ENCODE data around the gene DEPP1. TPM values are rescaled to one million over a fixed set of nuclear protein-coding genes. Genes with fewer than 3 reads are reported as not detected.

The DEPP1 gene
- total RNA-seq, 1 donor from 2014 or later: 190 TPM

DNA sequence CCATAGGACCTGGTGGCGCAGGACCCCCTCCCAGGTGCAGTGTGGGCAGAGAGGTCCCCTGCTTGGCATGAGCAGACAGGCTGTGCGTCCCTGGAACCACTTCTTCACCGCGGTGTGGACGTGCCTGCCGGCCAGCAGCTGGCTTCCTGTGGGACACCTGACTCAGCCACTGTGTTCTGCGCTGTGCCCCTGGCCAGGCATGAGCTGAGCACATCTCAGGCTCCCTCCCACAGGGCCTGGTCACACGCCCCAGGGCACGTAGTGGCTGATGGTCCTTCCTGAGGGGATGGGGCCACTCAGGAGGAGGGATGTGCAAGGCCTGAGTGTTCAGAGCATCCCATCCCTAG lies 3.5 kb upstream of the DEPP1 start:
- no peak for ATAC-seq
- intact Hi-C loops (cut with DNase I): no loop called here
- DNase-seq (ENCODE audit: low spot score): peak; percentile 62

DNA sequence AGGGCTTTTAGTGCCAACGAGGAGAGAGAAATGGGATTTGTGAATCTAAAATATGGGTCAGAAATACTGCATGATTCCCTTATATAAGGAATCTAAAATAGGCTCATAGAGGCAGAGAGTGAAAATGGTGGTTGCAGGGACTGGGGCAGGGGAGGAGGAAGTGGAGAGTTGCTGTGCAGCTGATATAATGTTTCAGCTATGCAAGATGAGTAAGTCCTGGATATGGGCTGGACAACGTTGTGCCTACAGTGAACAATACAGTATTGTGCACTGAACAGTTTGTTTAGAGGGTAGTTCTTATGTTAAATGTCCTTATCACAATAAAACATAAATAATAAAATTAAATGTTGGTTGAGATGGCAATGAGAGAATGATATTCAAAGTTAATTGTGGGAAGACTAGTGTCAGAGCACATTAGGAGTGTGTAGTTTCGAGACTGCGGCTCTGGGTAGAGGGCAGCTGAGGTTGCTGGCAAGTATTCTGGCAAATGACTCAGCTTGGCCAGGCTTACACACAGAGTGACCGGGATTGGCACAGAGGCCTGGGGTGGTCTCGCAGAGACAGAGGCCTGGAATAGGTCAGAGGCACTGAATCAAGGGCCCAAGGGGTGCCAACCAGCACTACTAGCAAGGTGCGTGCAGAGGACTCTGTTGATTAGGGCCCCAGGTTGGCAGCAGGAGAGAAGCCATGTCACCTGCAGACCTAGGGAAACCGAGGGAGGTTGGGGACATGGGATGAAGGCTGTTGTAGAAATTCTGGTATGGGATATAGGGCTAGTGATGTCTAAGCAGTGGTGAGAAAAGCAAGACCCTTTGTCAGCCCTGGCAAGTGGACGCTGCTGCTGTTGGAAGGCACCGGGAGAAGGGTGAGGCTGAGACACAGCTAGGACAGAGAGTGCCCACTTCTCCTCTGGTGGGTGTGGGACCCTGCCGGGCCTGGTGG lies 2.8 kb upstream of the DEPP1 start:
- intact Hi-C loops (cut with DNase I): loop anchor here (2.0 kb wide), 1 partner anchor 19 kb away; the partner anchor contains the start of gene ZNF22
- ATAC-seq (no peak), DNase-seq (ENCODE audit: low spot score) (peak; percentile 62)

- ATAC-seq (no peak), DNase-seq (ENCODE audit: low spot score) (peak; percentile 65)
- intact Hi-C loops (cut with DNase I): loop anchor here (2.0 kb wide), 1 partner anchor 20 kb away; the partner anchor contains the start of gene ZNF22
These were observed 1.9 kb upstream of the DEPP1 start for GRCh38 chr10:44980309-44981171.

- DNase-seq (ENCODE audit: low spot score) (peak; percentile 55), ATAC-seq (no peak)
- intact Hi-C loops (cut with DNase I): loop anchor here (2.0 kb wide), 1 partner anchor 21 kb away; the partner anchor contains the start of gene ZNF22
These were observed 927 bp upstream of the DEPP1 start for GRCh38 chr10:44979281-44980191.

DNA sequence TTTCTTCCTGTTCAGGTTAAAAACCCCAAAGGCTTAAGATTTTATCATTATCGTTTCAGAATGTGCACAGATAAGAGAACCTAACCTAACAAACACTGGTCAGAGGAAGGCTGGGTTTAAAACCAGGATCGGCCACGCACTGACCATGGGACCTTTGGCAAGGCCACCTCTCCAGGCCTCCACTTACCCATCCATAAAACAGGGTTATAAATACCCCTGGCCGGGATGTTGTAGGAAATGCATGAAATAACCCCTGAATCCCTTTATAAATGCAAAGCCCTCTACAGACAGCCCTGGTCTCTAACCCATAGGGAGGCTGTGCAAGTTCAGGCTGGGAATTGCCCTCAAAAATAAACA lies 418 bp downstream of the DEPP1 start:
- intact Hi-C loops (cut with DNase I): no loop called here
- ATAC-seq (no peak), DNase-seq (ENCODE audit: low spot score) (no peak)

DNA sequence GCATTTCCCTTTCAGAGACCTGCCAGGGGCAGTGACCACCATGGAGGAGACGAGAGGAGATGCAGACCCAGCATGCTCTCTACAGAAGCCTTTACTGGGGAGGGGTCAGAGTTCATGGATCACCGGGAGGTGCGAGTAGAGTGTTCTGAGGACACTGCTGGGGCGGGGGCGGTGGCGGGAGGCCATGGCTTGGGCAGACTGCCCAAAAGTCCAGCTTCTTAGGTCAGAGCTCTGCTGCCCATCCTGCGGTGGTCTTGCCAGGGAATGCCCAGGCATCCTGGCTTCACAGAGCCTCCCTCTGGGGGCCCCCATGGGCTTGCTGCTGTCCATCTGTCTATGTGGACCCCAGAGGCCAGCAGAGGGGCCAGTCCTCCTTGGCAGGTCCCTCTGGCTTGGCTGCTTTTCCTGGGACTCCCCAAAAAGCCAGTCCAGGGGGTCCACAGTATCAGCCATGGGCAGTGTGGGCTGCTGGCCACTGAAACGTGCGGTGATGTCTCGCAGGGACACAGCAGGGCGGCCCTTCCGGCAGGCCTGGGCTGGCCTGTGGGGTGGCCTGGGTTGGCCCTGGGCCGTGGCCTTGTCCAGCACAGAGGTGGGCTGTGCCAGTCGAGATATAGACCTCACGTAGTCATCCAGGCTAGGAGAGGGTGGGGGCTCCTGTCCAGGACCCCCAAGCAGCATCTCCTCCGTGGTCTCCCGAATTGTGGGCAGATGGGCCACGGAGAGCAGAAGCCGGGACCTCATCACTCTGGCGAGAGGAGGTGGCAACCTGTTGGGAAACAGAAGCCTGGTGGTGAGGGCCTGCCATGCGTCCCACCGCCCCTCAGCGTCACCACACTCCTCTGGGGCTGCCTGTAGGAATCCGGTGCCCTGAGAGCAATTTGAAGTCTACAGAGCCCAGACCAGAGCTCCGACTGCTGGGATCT lies 1.1 kb downstream of the DEPP1 start:
- DNase-seq (ENCODE audit: low spot score): peak; percentile 70
- intact Hi-C loops (cut with DNase I): no loop called here
- no peak for ATAC-seq

GRCh38 chr10:44976352-44977198 lies 2.0 kb downstream of the DEPP1 start:
- ATAC-seq (peak; percentile 1), DNase-seq (ENCODE audit: low spot score) (peak; percentile 69)
- intact Hi-C loops (cut with DNase I): no loop called here

DNA sequence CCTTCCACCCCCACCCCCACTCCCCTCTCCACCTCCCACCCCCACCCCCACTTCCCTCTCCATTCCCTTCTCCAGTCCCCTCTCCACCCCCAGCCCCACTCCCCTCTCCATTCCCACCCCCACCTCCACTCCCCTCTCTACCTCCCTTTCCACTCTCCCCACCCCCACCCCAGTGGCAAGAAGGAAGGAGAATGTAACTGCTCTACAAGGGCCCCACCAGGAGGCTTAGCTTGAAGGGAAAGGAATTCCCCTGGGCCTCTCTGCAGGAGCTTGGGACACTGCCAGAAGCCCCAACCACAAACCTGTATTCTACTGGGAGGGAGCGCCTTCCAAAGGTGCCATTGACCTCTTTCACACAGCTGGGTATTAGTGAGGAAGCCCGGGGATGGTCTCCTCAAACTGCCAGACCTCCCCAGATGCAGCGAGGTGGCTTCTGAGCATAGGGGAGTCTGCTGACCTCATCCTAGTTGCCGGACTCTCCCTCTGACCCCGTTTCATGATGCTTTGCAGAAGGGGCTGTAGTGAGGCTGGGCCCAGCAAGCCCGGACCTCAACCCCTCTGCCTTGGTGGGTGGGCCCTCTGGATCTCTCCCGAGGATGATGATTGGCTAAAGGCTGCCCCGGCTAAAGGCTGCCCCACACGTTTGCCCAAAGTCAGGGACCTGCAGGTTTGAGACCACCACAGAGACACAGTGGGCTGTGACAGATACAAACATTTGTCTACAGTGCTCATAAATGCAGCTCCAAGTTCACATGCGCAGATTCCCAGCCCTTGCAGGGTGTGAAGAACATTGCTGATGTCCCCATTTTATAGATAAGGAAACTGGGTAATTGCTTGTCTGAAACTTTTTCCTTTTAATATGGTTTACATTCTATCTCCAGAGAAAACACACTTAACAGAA lies 2.9 kb downstream of the DEPP1 start:
- peak; percentile 25 for ATAC-seq
- peak; percentile 76 for DNase-seq (ENCODE audit: low spot score)
- intact Hi-C loops (cut with DNase I): loop anchor here (2.0 kb wide), 1 partner anchor 39 kb away; no protein-coding TSS in a partner anchor

DNA sequence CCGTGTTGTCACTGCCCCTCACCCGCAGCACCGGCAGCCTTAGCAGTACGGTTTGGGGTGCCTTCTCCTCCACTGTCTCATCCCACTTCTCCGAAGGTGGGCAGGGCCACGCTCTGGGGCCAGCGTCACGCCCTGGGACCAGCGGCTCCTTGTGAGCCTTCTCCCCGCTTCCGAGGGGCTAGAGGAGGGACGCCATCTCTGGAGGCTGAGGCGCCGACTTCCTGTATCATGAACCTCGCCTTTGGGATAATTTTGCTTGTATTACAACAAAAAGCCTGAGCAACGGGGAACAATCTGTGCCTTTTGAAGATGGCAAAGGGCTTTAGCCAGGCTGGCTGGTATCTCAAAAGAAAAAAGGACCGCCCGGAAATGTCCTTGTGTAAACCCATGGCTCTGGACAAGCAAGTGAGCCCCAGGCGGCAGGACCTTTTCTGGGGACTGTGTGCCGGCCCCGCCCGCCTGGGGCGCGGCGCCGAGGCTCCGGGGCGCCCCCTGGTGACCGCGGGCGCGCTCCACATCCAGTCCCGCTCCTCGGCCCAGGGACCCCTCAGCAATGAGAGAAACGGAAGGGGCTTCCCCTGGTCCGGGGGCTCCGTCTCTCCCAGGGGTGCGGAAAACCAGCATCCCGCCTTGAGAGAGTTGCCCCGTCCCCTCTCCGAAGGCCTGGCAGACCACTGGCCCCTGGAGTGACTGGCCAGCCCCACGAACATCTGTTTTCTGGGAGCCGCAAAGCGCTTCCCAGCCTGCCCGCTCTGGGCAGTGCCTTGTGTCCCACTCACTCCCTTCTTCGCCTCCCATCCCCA lies 3.8 kb downstream of the DEPP1 start:
- intact Hi-C loops (cut with DNase I): loop anchor here (2.0 kb wide), 1 partner anchor 38 kb away; no protein-coding TSS in a partner anchor
- peak; percentile 82 for DNase-seq (ENCODE audit: low spot score)
- ATAC-seq: peak; percentile 63

DNA sequence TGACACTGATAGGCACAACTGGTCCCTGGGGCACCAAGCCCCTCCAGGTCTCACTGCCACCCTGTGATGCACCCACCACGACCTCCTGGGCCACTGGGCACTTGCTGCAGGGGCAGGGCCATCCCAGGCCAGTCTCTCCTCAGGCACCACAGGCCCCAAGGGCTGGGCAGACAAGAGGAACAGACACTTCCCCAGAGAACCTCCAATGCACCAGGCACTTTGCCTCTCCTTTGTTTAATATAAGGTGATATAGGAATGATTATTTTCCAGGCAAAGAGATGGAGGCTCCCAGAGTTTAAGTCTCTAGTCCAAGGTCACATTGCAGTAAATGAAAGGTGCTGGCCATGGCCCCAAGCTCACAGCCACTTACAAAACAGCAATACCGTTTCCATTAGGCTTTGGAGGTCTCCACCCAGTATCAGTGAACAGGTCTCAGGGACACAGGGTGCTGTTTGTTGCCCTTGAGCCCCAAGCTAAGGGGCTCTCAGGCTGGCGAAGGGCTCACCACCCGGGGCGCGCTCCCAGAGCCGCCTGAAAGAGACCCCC lies 4.5 kb downstream of the DEPP1 start:
- intact Hi-C loops (cut with DNase I): loop anchor here (2.0 kb wide), 1 partner anchor 37 kb away; no protein-coding TSS in a partner anchor
- ATAC-seq (no peak), DNase-seq (ENCODE audit: low spot score) (peak; percentile 59)

- DNase-seq (ENCODE audit: low spot score) (peak; percentile 56), ATAC-seq (no peak)
- intact Hi-C loops (cut with DNase I): loop anchor here (2.0 kb wide), 1 partner anchor 37 kb away; no protein-coding TSS in a partner anchor
These were observed 5.1 kb downstream of the DEPP1 start for GRCh38 chr10:44973323-44974081.

DNA sequence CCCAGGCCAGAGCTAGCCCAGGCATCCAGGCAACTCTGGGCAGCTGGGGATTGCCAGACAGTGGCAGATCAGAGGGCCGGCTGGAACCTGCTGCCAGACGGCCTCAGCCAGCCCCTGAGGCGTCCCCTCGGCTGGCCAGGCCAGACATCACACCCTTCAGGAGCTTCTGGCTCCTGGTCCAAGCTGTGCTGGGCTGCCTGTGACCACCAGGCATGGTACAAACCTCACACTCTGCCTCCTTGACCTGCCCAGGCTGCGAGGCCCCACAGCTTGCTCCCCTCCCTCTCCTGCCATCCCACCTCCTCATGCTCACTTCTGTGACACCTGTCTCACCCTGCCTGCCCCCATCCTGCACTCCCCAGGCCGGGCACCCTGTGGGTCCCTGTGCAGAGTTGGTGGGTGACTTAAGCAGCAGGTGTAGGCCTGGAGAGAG lies 5.7 kb downstream of the DEPP1 start:
- intact Hi-C loops (cut with DNase I): no loop called here
- ATAC-seq: no peak
- DNase-seq (ENCODE audit: low spot score): peak; percentile 58

DNA sequence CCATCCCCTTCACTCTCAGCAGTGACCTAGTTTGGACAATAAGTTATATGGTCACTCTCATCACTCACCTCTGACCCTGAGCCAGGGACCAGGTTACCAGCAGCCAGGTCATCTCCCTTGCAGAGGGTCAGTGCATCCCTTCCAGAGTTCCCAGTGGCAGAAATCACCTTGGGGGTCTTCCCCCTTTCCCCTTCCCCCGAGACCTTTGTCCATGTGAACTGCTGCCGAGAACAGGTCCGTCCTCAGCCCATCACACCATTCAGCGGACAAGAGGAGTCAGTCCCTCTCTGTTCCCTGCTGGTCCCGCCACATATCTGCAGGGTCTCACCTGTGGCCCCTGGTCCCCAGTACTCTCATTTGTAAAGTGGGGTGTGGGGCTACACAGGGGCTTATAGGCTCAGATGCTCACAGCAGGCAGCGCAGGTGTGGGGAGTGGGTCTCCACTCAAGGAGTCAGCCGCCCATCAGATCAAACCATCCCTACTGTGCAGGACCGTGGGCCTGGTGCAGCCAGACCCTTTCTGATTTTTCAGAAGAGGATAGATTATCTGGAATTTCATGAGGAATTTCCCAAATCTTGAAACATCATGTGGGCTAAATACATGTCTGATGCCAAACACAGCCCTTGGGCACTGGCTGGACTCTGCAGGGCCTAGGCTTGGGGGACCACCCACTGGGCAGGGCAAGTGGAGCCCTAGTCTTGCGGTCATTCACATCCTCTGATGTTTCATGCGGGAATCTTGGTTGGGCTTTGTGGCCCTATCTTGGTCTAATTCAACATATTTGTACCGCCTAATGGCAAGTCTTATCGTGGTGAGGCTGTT lies 6.5 kb downstream of the DEPP1 start:
- no peak for ATAC-seq
- intact Hi-C loops (cut with DNase I): no loop called here
- DNase-seq (ENCODE audit: low spot score): peak; percentile 52

Data from sciatic nerve (tissue), 2 donors.